DND-41 (cell line): ENCODE results near the gene SLC27A4.

Experiments
- ATAC-seq: fragments of 200-7000 bp; cut with Tn5 transposase; 3 replicates; pipeline ENCODE4 v1.9.1; 2021; ENCODE audit warnings: low read depth; ENCODE audit not compliant: insufficient read depth
- DNase-seq: peaks from one replicate; pipeline ENCODE4 v3.0.0-alpha.2; 2020
- H2AFZ ChIP-seq: 2 replicates; pipeline ENCODE4 v1.6.0; 2012; ENCODE audit warnings: low read depth, low read length
- H3K27ac ChIP-seq: 2 replicates; pipeline ENCODE4 v1.5.1; 2012; ENCODE audit warnings: low read length, inconsistent platforms
- H3K27me3 ChIP-seq: fragments of 200-600 bp; sonication (generic); 2 replicates; pipeline ENCODE4 v1.6.0; 2012; ENCODE audit warnings: low read length, mild to moderate bottlenecking, inconsistent platforms; ENCODE audit not compliant: insufficient read depth, poor library complexity
- H3K36me3 ChIP-seq: 2 replicates; pipeline ENCODE4 v1.5.1; 2012; ENCODE audit warnings: low read length, inconsistent platforms; ENCODE audit not compliant: insufficient read depth
- H3K4me1 ChIP-seq: 2 replicates; pipeline ENCODE4 v1.5.1; 2012; ENCODE audit warnings: mild to moderate bottlenecking, low read length; ENCODE audit not compliant: insufficient read depth
- H3K4me2 ChIP-seq: 2 replicates; pipeline ENCODE4 v1.6.0; 2012; ENCODE audit warnings: mild to moderate bottlenecking, moderate library complexity, low read length, inconsistent platforms; ENCODE audit not compliant: insufficient read depth
- H3K4me3 ChIP-seq, 2 experiments: fragments of 200-600 bp in 1 of 2; shearing (Covaris generic) in 1 of 2; 2 replicates each; pipeline ENCODE4 v1.5.1; 2012 to 2016; ENCODE audit warnings: inconsistent platforms in 2 of 2, low read length in 2 of 2, mild to moderate bottlenecking in 2 of 2, low read depth in 1 of 2, moderate library complexity in 1 of 2
- H3K79me2 ChIP-seq: 2 replicates; pipeline ENCODE4 v1.6.0; 2012; ENCODE audit warnings: low read length, inconsistent platforms; ENCODE audit not compliant: insufficient read depth
- H3K9ac ChIP-seq: 2 replicates; pipeline ENCODE4 v1.6.0; 2012; ENCODE audit warnings: low read depth, mild to moderate bottlenecking, inconsistent platforms, low read length, moderate library complexity
- H3K9me3 ChIP-seq: 2 replicates; pipeline ENCODE4 v1.5.1; 2012; ENCODE audit warnings: low read length, moderate library complexity, mild to moderate bottlenecking, inconsistent platforms; ENCODE audit not compliant: insufficient read depth, severe bottlenecking
- H4K20me1 ChIP-seq: 2 replicates; pipeline ENCODE4 v1.6.0; 2012; ENCODE audit warnings: low read length; ENCODE audit not compliant: insufficient read depth
- CTCF ChIP-seq: IDR thresholded peaks from 2 replicates; pipeline ENCODE4 v1.5.1; 2012; ENCODE audit warnings: borderline replicate concordance, low read length, moderate library complexity, mild to moderate bottlenecking; ENCODE audit not compliant: poor library complexity, severe bottlenecking; ENCODE audit errors: extremely low read depth
- EZH2 ChIP-seq: IDR thresholded peaks from 3 replicates; pipeline ENCODE4 v1.6.1; 2012; ENCODE audit warnings: borderline replicate concordance, low read depth, mild to moderate bottlenecking, moderate library complexity, low read length, inconsistent platforms; ENCODE audit not compliant: severe bottlenecking

SLC27A4 gene

GRCh38 chr9:128339761-128340690, at the start of gene SLC27A4:
Gene SLC27A4 (plus strand): TSS chr9:128340527. CDS start chr9:128343133, 2,606 bp downstream.
- Histone ChIP-seq H3K79me2 (peaks cover 8% of the 10 kb centered on the region), H3K27me3 (no peaks in the 10 kb centered on the region), H4K20me1 (no peaks in the 10 kb centered on the region), H3K9ac (peak within 1 kb of the TSS; percentile 71), H3K4me1 (peaks cover 21% of the 10 kb centered on the region), H2AFZ (peak within 1 kb of the TSS; percentile 91), H3K27ac (peak within 1 kb of the TSS; percentile 50), H3K4me2 (peak within 1 kb of the TSS; percentile 93), H3K36me3 (peaks cover 24% of the 10 kb centered on the region), H3K4me3 (peak within 1 kb of the TSS; percentile 50 to 73; a peak in 3 of 4 replicates), H3K9me3 (no peaks in the 10 kb centered on the region)
- ATAC-seq: peak; percentile 92
- no peak for TF ChIP-seq CTCF
- DNase-seq: peak; percentile 77

- no peaks in the 10 kb centered on the region for H3K79me2 ChIP-seq
- DNase-seq (no peak), ATAC-seq (no peak)
- no peaks in the 10 kb centered on the region for H4K20me1 ChIP-seq
- H2AFZ ChIP-seq: no peak overlapping the region
- H3K9me3 ChIP-seq: no peaks in the 10 kb centered on the region
- H3K4me1 ChIP-seq: peaks cover 8% of the 10 kb centered on the region; the same call in 1 of the 2 replicates
- H3K4me2 ChIP-seq: no peak overlapping the region
- no peak overlapping the region for H3K27ac ChIP-seq
- TF ChIP-seq EZH2 (no peak), CTCF (no peak)
- H3K4me3 ChIP-seq: no peak overlapping the region
- no peak overlapping the region for H3K9ac ChIP-seq
- no peaks in the 10 kb centered on the region for H3K36me3 ChIP-seq
- H3K27me3 ChIP-seq: no peaks in the 10 kb centered on the region
Observed at GRCh38 chr9:128292009-128292408, 48.3 kb upstream of the SLC27A4 start.

- Histone ChIP-seq H3K9me3 (no peaks in the 10 kb centered on the region), H3K79me2 (no peaks in the 10 kb centered on the region), H3K36me3 (no peaks in the 10 kb centered on the region), H4K20me1 (no peaks in the 10 kb centered on the region), H3K4me3 (no peak overlapping the region), H2AFZ (no peak overlapping the region), H3K9ac (no peak overlapping the region), H3K27ac (no peak overlapping the region), H3K27me3 (no peaks in the 10 kb centered on the region), H3K4me2 (no peak overlapping the region), H3K4me1 (peaks cover 8% of the 10 kb centered on the region; the same call in 1 of the 2 replicates)
- no peak for TF ChIP-seq EZH2
- no peak for TF ChIP-seq CTCF
- DNase-seq: peak; percentile 39
- peak; percentile 62 for ATAC-seq
Observed at GRCh38 chr9:128293091-128293490, 47.2 kb upstream of the SLC27A4 start.
